NCI-H2081 (cell line): ENCODE results near the gene PNMT.
"Not testable (repeated sequence)": the region's sequence is repeated elsewhere in the genome, so short reads cannot be mapped to it uniquely, and the experiment has no call there.

Experiments
- DNase-seq, 2 experiments: peaks; one replicate each; lab custom pipeline; 2025; lab: John Stamatoyannopoulos, UW

The PNMT gene

GRCh38 chr17:39687546-39688474 is 19.6 kb downstream of the PNMT start, which contains the start of gene PGAP3:
PGAP3 (minus strand) TSS chr17:39688057; CDS start chr17:39688014, 43 bp downstream.
- DNase-seq = peak; percentile 97 to 98

- no peak for DNase-seq
Observed at GRCh38 chr17:39688475-39688835, 20.2 kb downstream of the PNMT start.

GRCh38 chr17:39688945-39689344 is 20.7 kb downstream of the PNMT start:
- DNase-seq = no peak

- no peak for DNase-seq
Observed at GRCh38 chr17:39694593-39694992, 26.3 kb downstream of the PNMT start.

- no peak for DNase-seq
Observed at GRCh38 chr17:39695089-39695474, 26.8 kb downstream of the PNMT start.

- DNase-seq = no peak
Observed at GRCh38 chr17:39696731-39697130, 28.5 kb downstream of the PNMT start.

GRCh38 chr17:39697961-39698360 is 29.7 kb downstream of the PNMT start:
- DNase-seq = no peak

GRCh38 chr17:39699157-39699817 is 31.0 kb downstream of the PNMT start:
- not testable (repeated sequence) for DNase-seq

GRCh38 chr17:39699818-39700147 is 31.5 kb downstream of the PNMT start, which contains the start of gene ERBB2:
ERBB2 (plus strand) TSS chr17:39700064; CDS start chr17:39700239, 175 bp downstream.
- DNase-seq = no peak

GRCh38 chr17:39700148-39700987 is 32.1 kb downstream of the PNMT start:
- no peak for DNase-seq

- DNase-seq = no peak
Observed at GRCh38 chr17:39701012-39701783, 32.9 kb downstream of the PNMT start.

- DNase-seq = no peak
Observed at GRCh38 chr17:39701784-39702422, 33.6 kb downstream of the PNMT start.

- no peak for DNase-seq
Observed at GRCh38 chr17:39702901-39703893, 34.9 kb downstream of the PNMT start.

GRCh38 chr17:39703913-39704312 is 35.7 kb downstream of the PNMT start:
- DNase-seq = no peak

GRCh38 chr17:39704821-39705551 is 36.7 kb downstream of the PNMT start:
- no peak for DNase-seq

- DNase-seq = no peak
Observed at GRCh38 chr17:39705786-39706348, 37.6 kb downstream of the PNMT start.

GRCh38 chr17:39706383-39706782 is 38.1 kb downstream of the PNMT start:
- no peak for DNase-seq

GRCh38 chr17:39706921-39707337 is 38.7 kb downstream of the PNMT start:
- DNase-seq = no peak
